ENCODE results near the gene GATA2.

GATA2 gene

DNA sequence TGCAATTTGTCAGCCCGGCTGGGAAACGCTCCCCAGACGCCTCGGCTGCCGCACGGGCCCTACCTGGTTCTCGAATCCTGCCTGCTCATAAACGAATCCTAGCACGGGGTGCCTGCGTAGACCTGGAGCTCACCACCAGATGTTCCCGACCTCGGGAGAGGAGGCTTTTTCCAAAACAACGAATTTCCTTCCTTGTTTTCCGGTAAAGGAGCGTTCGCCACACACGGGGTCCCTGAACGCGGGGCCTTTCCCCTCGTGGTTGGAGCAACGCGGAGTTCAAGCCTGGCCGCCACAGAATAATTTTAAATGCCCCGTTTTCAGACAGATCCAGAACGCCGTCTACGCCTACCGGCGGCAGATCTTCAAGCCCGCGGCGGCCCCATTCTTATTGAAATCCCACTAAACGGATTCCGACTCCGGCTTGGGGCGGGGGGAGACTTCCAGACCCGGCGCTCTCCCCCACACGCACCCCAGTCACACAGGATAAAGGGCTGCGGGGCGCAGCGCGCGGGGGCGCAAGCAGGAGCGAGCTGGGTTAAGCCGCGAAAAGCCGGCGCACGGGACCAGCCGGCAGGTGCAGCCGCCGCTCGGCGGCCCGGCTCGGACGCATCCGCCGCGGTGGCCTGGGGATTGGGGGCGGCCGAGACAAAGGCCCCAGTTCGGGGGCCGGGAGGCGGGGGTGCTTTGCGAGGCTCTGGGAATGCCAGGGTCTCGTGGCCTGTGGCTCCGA, 895 bp downstream of the GATA2 start:
- H3K79me2 ChIP-seq, result no peaks in the 10 kb centered on the region
- H3K27me3 ChIP-seq (ENCODE audit: control insufficient read depth, insufficient read depth, low read length), result no peaks in the 10 kb centered on the region
- peak overlapping the region; percentile 75 for H3K4me3 ChIP-seq (ENCODE audit: low read depth, low read length)
- H3K27ac ChIP-seq, result no peak overlapping the region
- H3K36me3 ChIP-seq (ENCODE audit: control insufficient read depth, insufficient read depth, low read length), result no peaks in the 10 kb centered on the region
- H3K9ac ChIP-seq, result no peak overlapping the region
- H3K4me1 ChIP-seq, result peaks cover 8% of the 10 kb centered on the region
- TF ChIP-seq, protein P1, sequence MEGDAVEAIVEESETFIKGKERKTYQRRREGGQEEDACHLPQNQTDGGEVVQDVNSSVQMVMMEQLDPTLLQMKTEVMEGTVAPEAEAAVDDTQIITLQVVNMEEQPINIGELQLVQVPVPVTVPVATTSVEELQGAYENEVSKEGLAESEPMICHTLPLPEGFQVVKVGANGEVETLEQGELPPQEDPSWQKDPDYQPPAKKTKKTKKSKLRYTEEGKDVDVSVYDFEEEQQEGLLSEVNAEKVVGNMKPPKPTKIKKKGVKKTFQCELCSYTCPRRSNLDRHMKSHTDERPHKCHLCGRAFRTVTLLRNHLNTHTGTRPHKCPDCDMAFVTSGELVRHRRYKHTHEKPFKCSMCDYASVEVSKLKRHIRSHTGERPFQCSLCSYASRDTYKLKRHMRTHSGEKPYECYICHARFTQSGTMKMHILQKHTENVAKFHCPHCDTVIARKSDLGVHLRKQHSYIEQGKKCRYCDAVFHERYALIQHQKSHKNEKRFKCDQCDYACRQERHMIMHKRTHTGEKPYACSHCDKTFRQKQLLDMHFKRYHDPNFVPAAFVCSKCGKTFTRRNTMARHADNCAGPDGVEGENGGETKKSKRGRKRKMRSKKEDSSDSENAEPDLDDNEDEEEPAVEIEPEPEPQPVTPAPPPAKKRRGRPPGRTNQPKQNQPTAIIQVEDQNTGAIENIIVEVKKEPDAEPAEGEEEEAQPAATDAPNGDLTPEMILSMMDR (IDR thresholded peaks at IDR 0.05), result no peak
- no peaks in the 10 kb centered on the region for H3K9me3 ChIP-seq (ENCODE audit: control insufficient read depth, low read length)
- H2AFZ ChIP-seq, result no peak overlapping the region
- peak overlapping the region; percentile 93 for H3K4me2 ChIP-seq (ENCODE audit: low read length)

DNA sequence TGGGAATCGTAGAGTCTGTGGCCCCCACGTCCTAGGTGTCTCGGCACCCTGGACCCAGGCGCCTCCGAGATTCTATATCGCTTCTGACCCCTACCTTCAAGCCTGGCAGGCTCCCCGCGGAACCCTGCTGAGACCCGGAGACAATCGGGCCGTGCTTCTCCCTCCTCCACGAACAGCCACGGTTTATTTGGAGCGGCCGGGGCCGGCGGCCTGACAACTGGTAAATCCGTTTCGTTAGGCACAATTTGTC, 1.4 kb downstream of the GATA2 start:
- Histone ChIP-seq H2AFZ (no peak overlapping the region), H3K9ac (no peak overlapping the region), H3K36me3 (ENCODE audit: control insufficient read depth, insufficient read depth, low read length) (no peaks in the 10 kb centered on the region), H3K9me3 (ENCODE audit: control insufficient read depth, low read length) (no peaks in the 10 kb centered on the region), H3K4me2 (ENCODE audit: low read length) (peak overlapping the region; percentile 93), H3K4me1 (peaks cover 6% of the 10 kb centered on the region), H3K27me3 (ENCODE audit: control insufficient read depth, insufficient read depth, low read length) (no peaks in the 10 kb centered on the region), H3K27ac (no peak overlapping the region), H3K4me3 (ENCODE audit: low read depth, low read length) (peak overlapping the region; percentile 75), H3K79me2 (no peaks in the 10 kb centered on the region)
- TF ChIP-seq, protein P1 (IDR thresholded peaks at IDR 0.05), result no peak

DNA sequence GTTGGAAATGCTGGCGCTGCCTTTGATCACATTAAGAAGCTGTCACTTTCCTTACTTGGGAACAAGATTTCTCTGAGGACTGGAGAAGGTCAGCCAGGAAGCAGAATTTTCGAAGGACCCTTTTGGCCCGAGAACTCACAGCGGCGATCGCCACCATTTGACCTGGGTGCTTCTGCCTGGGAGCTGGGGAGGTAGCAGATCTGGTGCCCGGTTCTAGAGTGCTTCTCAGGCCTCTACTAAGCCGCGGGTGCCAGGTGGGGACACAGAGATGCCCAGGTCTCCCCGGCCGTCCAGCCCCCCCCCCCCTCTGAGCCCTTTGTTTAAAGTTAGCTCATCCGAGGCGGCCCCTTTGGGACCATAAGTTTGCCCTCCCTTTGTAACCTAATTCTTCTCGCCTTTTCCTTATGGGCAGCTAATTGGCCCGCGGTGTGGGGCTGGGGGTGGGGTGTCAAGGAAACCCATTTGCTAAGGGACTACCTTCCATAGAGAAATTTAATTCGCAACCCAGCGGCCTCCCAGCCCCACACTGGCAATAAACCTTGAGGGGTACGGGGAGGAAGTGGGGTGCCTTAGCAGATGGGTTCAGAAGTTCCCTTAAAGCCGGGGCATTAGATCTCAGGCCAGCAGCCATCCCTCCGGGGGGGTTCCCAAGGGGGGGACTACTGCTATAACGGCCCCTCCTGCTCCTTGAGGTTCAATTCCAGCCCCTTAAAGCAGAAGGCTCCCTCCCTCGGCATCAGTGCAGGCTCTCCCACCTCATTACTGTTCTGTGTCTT, 1.9 kb downstream of the GATA2 start:
- Histone ChIP-seq H3K9ac (no peak overlapping the region), H3K4me2 (ENCODE audit: low read length) (peak overlapping the region; percentile 93), H3K27ac (no peak overlapping the region), H2AFZ (no peak overlapping the region), H3K79me2 (no peaks in the 10 kb centered on the region), H3K27me3 (ENCODE audit: control insufficient read depth, insufficient read depth, low read length) (no peaks in the 10 kb centered on the region), H3K36me3 (ENCODE audit: control insufficient read depth, insufficient read depth, low read length) (no peaks in the 10 kb centered on the region), H3K4me1 (peaks cover 4% of the 10 kb centered on the region), H3K9me3 (ENCODE audit: control insufficient read depth, low read length) (no peaks in the 10 kb centered on the region), H3K4me3 (ENCODE audit: low read depth, low read length) (peak overlapping the region; percentile 75)
- TF ChIP-seq, protein P1 (IDR thresholded peaks at IDR 0.05), result no peak

DNA sequence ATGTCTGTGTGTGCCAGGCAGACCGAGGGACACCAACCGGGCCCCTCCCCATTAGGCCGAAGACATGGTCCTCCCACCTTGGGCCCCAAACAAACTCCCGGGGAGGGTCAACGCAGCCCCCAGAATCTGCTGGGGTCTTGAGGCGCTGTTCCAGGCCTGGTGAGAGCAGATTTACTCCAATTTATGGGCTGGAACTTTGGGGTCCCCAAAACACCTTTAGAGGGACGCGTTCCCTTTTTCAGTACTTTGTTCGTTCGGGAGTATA, 2.4 kb downstream of the GATA2 start:
- peak overlapping the region; percentile 75 for H3K4me3 ChIP-seq (ENCODE audit: low read depth, low read length)
- H3K27me3 ChIP-seq (ENCODE audit: control insufficient read depth, insufficient read depth, low read length), result no peaks in the 10 kb centered on the region
- no peak overlapping the region for H3K9ac ChIP-seq
- H3K79me2 ChIP-seq, result no peaks in the 10 kb centered on the region
- TF ChIP-seq, protein P1 (IDR thresholded peaks at IDR 0.05), result no peak
- H3K4me1 ChIP-seq, result peaks cover 4% of the 10 kb centered on the region
- no peak overlapping the region for H3K27ac ChIP-seq
- H3K9me3 ChIP-seq (ENCODE audit: control insufficient read depth, low read length), result no peaks in the 10 kb centered on the region
- H3K36me3 ChIP-seq (ENCODE audit: control insufficient read depth, insufficient read depth, low read length), result no peaks in the 10 kb centered on the region
- H3K4me2 ChIP-seq (ENCODE audit: low read length), result peak overlapping the region; percentile 93
- no peak overlapping the region for H2AFZ ChIP-seq
